SK-MEL-5 (cell line): ENCODE data around the gene TDRD3. TPM values are rescaled to one million over a fixed set of nuclear protein-coding genes. Genes with fewer than 3 reads are reported as not detected.
"Not testable (repeated sequence)": the region's sequence is repeated elsewhere in the genome, so short reads cannot be mapped to it uniquely, and the experiment has no call there.

Experiments
- DNase-seq: peaks from one replicate; pipeline ENCODE4 v3.0.0-alpha.2; 2016; ENCODE audit warnings: low read depth, low spot score
- in situ Hi-C: cut with HindIII; loops from 2 replicates; pipeline ENCODE4 v1.10.0; 2016; ENCODE audit warnings: low sequenced_read_pairs, high pct_unique_total_duplicates, low pct_unique_long_range_greater_than_20kb
- polyA plus RNA-seq, 2 experiments: library from polyadenylated mRNA; depleted of rRNA; stranded (reverse); fragments of >200 nt; gene quantifications; 2 replicates each; pipeline ENCODE4 v1.2.3, GENCODE V29; 2015
- total RNA-seq: library from RNA; depleted of rRNA; stranded (reverse); fragments of >200 nt; shearing (Covaris generic); gene quantifications from 2 replicates; pipeline ENCODE4 v1.2.3, GENCODE V29; 2014; rRNA removed

TDRD3 gene
- total RNA-seq, result 74.1 and 85.7 TPM in 2 replicates
- 36.9 and 52.0 TPM in 2 replicates for polyA plus RNA-seq (2015; cell fraction: cytosol; rRNA removed)
- polyA plus RNA-seq (2015; cell fraction: nucleus; rRNA removed), result 41.5 and 54.6 TPM in 2 replicates

- in situ Hi-C loops, result no loop called here
- peak; percentile 83 for DNase-seq
These were observed at the start of gene TDRD3 for GRCh38 chr13:60396783-60397703. TSS of gene TDRD3 (plus strand) at chr13:60397220. CDS start at chr13:60397365, 145 bp downstream.

DNA sequence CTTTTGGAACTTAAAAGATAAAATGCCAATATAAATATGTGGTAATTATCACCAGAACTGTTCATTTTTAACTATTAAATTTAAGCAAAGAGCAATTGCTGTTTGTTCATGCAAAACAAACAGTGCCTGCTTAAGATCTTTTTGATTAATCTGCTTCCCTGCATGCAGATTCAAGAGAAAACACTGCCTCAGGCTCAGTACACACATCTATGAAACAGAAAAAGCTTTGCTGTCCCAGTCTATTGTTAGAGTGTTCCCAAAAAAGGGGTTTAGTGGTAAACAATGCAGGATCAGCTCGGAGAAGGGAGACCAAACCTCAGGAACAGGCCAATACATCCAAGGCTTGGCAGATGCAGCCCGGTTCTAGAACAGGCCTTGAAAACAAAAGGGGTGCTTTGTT, 49.3 kb upstream of the TDRD3 start:
- in situ Hi-C loops, result no loop called here
- no peak for DNase-seq

DNA sequence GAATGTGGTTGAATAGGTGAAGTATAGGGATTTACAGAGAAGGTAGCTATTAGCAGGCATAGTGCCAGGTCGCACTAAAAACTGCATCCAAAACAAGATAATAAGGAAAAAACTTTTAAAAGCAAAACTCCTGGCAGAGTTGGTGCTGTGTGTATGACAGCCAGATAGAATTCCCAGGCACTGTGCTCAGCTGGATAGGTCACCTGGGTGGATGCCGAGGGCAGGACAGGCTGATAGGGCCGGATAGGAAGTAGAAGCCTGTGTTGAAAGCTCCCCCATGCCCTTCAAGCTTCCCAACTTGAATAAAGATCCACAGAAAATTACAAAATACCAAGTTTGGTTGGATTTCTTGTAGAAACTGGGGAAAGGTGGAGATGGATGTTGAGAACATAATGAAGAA, 48.9 kb upstream of the TDRD3 start:
- no peak for DNase-seq
- in situ Hi-C loops, result no loop called here

DNA sequence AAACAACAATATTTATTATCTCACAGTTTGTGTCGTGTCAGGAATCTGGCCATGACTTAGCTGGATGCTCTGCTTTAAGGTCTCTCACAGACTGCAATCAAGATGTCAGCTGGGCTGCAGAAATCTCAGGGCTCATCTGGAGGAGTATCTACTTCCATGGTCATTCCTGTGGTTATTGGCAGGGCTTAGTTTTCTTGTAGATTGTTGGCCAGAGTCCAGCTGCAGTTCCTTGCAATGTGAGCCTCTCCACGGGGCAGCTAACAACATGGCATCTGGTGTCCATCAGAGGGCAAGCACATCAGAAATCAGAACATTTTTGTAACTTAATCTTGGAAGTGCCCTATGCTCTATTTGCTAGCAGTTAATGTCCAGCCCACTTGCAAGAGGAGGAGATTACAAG, 45.7 kb upstream of the TDRD3 start:
- peak; percentile 25 for DNase-seq
- in situ Hi-C loops, result no loop called here

GRCh38 chr13:60351855-60352615, 45.0 kb upstream of the TDRD3 start:
- DNase-seq, result no peak
- in situ Hi-C loops, result no loop called here

GRCh38 chr13:60352644-60353043, 44.4 kb upstream of the TDRD3 start:
- no peak for DNase-seq
- in situ Hi-C loops, result no loop called here

- in situ Hi-C loops, result no loop called here
- no peak for DNase-seq
These were observed 42.0 kb upstream of the TDRD3 start for GRCh38 chr13:60355056-60355455.

DNA sequence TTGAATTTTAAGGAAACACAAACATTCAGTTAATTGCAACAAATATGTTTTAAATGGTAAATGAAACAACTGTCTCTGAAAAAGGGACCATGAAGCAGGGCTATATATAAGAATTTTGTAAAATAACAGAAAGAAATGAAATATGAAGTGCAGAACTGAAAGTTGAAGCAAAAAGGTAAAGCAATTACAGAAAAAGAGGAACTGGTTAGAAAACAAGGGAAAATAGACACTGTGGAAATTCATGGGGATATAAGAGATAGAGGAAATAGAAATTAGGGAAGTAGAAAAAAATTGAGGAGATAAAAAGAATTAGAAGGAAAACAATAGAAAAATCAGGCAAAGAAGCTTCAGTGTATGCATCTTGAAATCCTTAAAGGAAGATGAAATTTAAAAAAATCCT, 40.0 kb upstream of the TDRD3 start:
- DNase-seq, result no peak
- in situ Hi-C loops, result no loop called here

- in situ Hi-C loops, result no loop called here
- DNase-seq, result no peak
These were observed 38.6 kb upstream of the TDRD3 start for GRCh38 chr13:60358453-60358852.

GRCh38 chr13:60363288-60363687, 33.7 kb upstream of the TDRD3 start:
- in situ Hi-C loops, result no loop called here
- DNase-seq, result no peak

- peak; percentile 27 for DNase-seq
- in situ Hi-C loops, result no loop called here
These were observed 27.8 kb upstream of the TDRD3 start for GRCh38 chr13:60369242-60369641.

DNA sequence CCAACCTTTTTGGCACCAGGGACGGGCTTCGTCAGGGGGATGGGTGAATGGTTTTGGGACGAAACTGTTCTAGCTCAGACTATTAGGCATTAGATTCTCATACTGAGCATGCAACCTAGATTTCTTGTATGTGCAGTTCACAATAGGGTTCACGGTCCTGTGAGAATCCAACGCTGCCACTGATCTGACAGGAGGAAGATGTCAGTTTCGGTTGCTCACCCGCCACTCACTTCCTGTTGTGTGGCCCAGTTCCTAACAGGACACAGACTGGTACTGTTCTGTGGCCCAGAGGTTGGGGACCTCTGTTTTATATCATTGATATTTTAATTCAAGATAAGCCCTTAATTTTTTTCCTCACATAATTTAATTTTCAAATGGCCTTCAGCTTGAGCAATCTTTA, 26.7 kb upstream of the TDRD3 start:
- no peak for DNase-seq
- in situ Hi-C loops, result no loop called here

DNA sequence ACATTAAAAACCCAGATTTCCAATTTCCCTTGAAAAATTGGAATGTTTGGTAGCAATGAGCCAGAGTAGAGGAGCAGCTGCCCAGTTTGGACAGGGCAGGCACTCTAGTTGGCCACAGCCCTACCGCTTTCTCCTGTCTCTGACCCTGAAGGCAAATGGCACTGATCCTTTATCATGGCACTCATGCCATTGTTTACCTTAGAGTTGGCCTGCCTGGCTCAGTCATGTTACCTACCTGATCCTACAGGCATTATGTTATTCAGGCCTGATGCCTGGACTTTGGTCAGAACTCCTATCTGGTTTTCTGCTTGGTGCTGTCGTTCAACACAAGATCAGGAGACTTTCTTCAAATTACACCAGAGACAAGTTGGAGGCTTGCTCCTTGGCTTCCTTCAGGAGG, 24.9 kb upstream of the TDRD3 start:
- in situ Hi-C loops, result no loop called here
- no peak for DNase-seq

DNA sequence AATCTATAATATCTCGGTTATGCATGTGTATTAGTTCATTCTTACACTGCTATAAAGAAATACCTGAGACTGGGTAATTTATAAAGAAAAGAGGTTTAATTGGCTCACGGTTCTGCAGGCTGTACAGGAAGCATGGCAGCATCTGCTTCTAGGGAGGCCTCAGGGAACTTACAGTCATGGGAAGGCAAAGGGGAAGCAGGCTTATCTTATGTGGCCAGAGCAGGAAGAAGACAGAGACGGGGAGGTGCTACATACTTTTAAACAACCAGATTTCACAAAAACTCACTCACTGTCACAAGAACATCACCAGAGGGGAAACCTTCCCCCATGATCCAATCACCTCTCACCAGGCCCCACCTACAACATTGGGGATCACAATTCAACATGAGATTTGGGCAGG, 17.7 kb upstream of the TDRD3 start:
- in situ Hi-C loops, DNase-seq: not testable (repeated sequence)

DNA sequence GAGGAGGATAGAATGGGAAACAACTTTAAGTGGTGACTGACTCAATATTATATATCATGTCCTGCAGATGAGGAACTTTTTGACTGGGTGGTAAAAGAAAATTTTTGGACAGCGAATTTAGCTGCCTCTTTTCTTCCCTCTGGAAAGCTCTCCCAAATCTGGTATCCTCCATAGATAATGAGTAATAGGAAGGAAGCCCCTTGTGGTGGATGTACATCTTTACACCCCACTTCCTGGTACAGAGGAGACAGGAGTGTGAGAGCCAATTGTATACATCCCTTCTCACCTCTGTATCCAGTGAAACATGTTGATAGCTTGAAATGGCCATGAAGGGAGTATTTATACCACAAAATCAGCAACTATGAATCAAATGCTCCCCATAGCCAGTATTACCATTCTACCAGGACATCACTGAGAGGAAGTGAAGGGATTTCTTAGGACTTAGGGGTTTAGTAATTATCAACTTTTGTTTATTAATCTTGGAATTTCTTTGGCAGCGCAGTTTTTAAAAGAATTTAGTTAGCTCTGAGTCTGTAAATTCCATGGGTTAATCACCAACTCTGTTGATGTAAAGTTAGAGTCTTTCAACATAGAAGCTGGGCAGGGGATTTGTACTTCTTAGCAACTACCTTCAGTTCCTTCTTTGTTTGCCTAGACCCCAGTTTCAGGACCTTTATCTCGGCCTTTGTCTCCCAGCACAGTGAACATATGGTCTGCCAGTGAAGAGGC, 17.0 kb upstream of the TDRD3 start:
- peak; percentile 26 for DNase-seq
- in situ Hi-C loops, result no loop called here

DNA sequence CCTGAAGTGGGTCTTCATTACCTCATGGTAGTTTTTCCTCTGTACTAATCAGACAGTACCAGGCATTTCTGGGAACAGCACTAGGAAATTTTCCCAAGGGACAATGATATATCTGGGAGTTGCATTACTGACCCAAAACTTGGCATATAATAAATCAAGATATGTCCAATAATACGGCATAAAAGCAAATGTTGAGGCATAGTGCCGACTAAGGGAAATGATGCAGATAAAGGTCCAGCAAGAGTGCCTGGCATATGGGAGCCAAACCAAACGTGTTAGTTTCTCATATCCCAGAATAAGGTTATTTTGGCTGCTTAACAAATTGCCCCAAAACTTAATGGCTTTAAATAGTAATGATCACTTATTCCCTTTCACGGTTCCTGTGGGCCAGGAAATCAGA, 12.1 kb upstream of the TDRD3 start:
- DNase-seq, result no peak
- in situ Hi-C loops, result no loop called here

DNA sequence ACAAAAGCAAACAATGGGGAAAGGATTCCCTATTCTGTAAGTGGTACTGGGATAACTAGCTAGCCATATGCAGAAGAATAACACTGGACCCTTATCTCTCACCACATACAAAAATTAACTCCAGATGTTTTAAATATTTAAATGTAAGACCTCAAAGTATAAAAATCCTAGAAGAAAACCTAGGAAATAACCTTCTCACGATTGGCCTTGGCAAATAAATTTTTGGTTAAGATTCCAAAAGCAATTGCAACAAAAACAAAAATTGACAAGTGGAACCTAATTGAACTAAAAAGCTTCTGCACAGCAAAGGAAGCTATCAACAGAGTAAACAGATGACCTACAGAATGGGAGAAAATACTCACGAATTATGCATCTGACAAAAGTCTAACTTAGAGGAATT, 10.8 kb upstream of the TDRD3 start:
- in situ Hi-C loops, result no loop called here
- no peak for DNase-seq

- in situ Hi-C loops, result no loop called here
- DNase-seq, result no peak
These were observed 4.9 kb upstream of the TDRD3 start for GRCh38 chr13:60392131-60392530.
